Endothelial cell of umbilical vein (primary cell): Measurements from ENCODE around the gene CDC42BPG.

Experiments used
- JUN ChIP-seq: IDR thresholded peaks from 2 replicates; pipeline ENCODE4 v1.6.1; 2011; ENCODE audit warnings: borderline replicate concordance, low read depth; ENCODE audit not compliant: insufficient read length, insufficient read depth
- POLR2A ChIP-seq: IDR thresholded peaks from 2 replicates; pipeline ENCODE4 v1.6.1; 2012; ENCODE audit warnings: low read depth, mild to moderate bottlenecking, control low read depth, low read length
- TF ChIP-seq, protein P1 (sequence below), 2 donors: IDR thresholded peaks; 1 replicate in 1 of 2; 2 replicates in 1 of 2; pipeline ENCODE4 v1.5.1; 2011; ENCODE audit warnings: low read length in 2 of 2, mild to moderate bottlenecking in 2 of 2, moderate library complexity in 2 of 2, control low read depth in 1 of 2, inconsistent platforms in 1 of 2, low read depth in 1 of 2; ENCODE audit not compliant: insufficient read depth in 1 of 2; ENCODE audit errors: extremely low read depth in 1 of 2

DNA sequence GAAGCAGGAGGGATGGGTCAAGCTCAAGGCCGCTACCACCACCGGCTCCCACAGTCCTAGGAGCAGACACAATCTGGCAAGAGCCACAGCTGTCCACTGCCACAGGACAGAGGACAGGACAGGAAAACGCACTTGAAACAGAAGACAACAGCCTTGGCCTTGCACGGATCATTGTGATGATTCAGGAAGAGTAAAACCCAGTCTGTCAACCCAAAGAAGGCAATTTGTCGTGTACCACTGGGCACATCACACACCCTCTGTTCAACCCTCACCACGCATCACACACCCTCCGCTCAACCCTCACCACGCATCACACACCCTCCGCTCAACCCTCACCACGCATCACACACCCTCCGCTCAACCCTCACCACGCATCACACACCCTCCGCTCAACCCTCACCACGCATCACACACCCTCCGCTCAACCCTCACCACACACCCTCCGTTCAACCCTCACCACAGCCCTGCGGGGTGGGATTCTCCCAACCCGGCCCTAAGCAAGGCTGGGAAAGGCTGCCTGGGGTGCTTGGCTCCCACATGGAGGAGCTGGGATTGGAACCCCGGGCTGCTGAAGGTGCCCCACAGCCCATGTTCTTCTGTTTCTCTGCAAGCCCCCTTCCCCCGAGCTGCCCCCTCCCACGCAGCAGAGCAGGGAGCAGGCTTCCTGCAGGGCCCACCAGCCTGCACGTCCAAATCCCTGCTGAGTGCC, 11.3 kb upstream of the CDC42BPG start:
- TF ChIP-seq, protein P1, sequence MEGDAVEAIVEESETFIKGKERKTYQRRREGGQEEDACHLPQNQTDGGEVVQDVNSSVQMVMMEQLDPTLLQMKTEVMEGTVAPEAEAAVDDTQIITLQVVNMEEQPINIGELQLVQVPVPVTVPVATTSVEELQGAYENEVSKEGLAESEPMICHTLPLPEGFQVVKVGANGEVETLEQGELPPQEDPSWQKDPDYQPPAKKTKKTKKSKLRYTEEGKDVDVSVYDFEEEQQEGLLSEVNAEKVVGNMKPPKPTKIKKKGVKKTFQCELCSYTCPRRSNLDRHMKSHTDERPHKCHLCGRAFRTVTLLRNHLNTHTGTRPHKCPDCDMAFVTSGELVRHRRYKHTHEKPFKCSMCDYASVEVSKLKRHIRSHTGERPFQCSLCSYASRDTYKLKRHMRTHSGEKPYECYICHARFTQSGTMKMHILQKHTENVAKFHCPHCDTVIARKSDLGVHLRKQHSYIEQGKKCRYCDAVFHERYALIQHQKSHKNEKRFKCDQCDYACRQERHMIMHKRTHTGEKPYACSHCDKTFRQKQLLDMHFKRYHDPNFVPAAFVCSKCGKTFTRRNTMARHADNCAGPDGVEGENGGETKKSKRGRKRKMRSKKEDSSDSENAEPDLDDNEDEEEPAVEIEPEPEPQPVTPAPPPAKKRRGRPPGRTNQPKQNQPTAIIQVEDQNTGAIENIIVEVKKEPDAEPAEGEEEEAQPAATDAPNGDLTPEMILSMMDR (IDR thresholded peaks at IDR 0.05; ENCODE audit: extremely low read depth in 1 of 2, insufficient read depth in 1 of 2, low read depth in 1 of 2, low read length in 2 of 2), result no peak
- TF ChIP-seq POLR2A (no peak), JUN (no peak)
